Body of pancreas (tissue), 4 donors: Measurements from ENCODE around the gene CEBPG.

Source experiments
- POLR2A ChIP-seq, 3 donors: fragments of 450-650 bp; IDR thresholded peaks; one replicate each; pipeline ENCODE4 v1.6.1; 2016; ENCODE audit warnings: antibody characterized with exemption in 3 of 3, mild to moderate bottlenecking in 2 of 3
- TF ChIP-seq, protein P1 (sequence below), 7 experiments: fragments of 450-650 bp in 4 of 7; fragments of 200-600 bp in 3 of 7; sonication (generic) in 3 of 7; IDR thresholded peaks; one replicate each; pipeline ENCODE4 v1.5.1; 2016 to 2019; ENCODE audit warnings: antibody characterized with exemption in 7 of 7

DNA sequence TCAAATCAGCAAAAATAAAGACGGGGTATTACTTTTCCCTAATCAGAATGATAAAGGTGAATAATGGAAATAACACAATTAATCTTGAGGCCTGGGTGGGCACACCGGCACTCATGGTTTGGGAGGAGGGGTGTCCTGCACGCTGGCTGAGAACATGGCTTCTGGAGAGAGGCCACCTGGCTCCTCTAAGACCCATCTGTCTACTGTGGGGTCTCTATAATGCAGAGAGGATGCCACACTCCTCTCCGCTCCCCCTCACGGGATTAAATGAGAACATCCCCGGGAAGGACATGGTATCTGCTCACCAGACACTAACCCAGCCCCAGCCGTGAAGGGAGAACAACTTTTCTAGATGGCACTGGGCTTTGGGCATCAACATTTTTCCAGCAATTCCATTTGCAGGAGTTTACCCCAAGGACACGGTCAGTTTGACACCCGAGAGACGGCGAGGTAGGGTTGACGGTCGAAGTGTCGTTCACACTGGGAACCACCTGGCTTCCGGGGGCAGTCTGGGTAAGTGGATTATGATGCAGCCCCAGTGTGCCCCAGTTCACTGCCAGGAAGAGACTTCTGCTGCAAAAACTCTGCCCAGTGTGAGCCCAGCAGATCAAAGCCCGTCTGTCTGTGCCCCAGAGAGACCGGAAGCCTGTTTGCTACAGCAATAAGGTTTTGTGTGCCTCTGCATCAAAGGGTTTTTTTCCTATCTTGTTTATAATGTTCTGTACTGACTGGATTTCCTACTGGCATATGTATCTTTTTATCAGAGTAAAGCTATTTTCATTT, 56.6 kb downstream of the CEBPG start:
- no peak for TF ChIP-seq POLR2A (IDR thresholded peaks at IDR 0.05)
- TF ChIP-seq, protein P1, sequence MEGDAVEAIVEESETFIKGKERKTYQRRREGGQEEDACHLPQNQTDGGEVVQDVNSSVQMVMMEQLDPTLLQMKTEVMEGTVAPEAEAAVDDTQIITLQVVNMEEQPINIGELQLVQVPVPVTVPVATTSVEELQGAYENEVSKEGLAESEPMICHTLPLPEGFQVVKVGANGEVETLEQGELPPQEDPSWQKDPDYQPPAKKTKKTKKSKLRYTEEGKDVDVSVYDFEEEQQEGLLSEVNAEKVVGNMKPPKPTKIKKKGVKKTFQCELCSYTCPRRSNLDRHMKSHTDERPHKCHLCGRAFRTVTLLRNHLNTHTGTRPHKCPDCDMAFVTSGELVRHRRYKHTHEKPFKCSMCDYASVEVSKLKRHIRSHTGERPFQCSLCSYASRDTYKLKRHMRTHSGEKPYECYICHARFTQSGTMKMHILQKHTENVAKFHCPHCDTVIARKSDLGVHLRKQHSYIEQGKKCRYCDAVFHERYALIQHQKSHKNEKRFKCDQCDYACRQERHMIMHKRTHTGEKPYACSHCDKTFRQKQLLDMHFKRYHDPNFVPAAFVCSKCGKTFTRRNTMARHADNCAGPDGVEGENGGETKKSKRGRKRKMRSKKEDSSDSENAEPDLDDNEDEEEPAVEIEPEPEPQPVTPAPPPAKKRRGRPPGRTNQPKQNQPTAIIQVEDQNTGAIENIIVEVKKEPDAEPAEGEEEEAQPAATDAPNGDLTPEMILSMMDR (IDR thresholded peaks at IDR 0.05) = no peak
